AG09309 (cell line): ENCODE results near the gene GLRX2.

Experiments
- DNase-seq: peaks from one replicate; pipeline ENCODE4 v3.0.0-alpha.2; 2010; ENCODE audit warnings: low read depth
- H3K4me3 ChIP-seq: 2 replicates; pipeline ENCODE4 v1.5.1; 2011; ENCODE audit warnings: mild to moderate bottlenecking, low read depth, low read length, moderate library complexity; ENCODE audit not compliant: control insufficient read depth
- TF ChIP-seq, protein P1 (sequence below): IDR thresholded peaks from 2 replicates; pipeline ENCODE4 v1.5.1; 2011; ENCODE audit warnings: mild to moderate bottlenecking, low read depth, low read length, inconsistent platforms; ENCODE audit not compliant: insufficient read depth, control insufficient read depth; ENCODE audit errors: missing control alignments

GLRX2 gene

DNA sequence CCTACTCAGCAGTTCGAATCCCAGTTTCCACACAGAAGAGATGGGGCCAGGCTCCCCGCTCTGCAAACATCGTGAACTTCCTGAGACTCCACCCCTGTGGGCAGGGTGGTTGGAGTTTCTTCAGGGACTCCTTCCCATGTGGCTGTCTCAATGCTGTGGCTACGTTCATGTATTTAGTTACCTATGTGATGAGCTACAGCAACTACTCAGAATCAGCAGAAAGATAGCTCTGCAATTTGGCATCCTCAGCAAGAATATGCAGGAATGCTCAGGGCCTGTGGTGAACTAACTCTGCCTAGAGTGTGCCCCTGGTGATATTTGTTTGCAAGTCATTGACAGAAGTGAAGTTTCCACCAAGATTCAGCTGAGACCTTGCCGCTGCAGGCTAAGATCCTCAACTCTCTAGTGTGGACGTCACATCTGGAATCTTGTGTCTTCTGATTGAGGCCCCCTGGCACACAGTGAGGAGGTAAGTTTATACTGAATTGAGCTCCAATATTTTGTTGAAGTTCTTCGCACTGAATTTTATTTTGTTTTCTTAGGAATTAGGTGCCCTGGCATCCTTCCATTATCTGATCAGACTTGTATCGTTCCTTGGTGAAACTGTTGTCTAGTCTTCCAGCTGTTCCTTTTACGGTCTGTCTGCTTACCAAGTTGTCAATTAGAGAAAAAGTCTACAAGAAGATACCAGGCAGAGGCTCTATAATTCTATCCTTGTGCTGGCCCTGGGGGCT lies 8.2 kb upstream of the GLRX2 start:
- no peak overlapping the region for H3K4me3 ChIP-seq
- TF ChIP-seq, protein P1, sequence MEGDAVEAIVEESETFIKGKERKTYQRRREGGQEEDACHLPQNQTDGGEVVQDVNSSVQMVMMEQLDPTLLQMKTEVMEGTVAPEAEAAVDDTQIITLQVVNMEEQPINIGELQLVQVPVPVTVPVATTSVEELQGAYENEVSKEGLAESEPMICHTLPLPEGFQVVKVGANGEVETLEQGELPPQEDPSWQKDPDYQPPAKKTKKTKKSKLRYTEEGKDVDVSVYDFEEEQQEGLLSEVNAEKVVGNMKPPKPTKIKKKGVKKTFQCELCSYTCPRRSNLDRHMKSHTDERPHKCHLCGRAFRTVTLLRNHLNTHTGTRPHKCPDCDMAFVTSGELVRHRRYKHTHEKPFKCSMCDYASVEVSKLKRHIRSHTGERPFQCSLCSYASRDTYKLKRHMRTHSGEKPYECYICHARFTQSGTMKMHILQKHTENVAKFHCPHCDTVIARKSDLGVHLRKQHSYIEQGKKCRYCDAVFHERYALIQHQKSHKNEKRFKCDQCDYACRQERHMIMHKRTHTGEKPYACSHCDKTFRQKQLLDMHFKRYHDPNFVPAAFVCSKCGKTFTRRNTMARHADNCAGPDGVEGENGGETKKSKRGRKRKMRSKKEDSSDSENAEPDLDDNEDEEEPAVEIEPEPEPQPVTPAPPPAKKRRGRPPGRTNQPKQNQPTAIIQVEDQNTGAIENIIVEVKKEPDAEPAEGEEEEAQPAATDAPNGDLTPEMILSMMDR = no peak
- DNase-seq = no peak

DNA sequence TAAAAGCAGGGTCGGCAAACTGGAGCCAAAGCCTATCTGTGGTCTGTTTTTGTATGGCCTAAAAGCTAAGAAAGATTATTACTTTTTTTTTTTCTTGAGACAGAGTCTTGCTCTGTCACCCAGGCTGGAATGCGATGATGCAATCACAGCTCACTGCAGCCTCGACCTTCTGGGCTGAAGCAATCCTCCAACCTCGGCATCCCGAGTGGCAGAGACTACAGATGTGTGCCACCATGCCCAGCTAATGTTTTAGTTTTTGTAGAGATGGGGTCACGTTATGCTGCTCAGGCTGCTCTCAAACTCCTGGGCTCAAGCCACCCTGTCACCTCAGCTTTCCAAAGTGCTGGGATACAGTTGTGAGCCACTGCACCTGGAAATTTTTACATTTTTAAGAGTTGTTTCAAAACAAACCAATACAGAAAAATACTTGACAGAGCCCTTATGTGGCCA lies 6.5 kb upstream of the GLRX2 start:
- no peak overlapping the region for H3K4me3 ChIP-seq
- peak; percentile 56 for DNase-seq
- TF ChIP-seq, protein P1 = no peak

DNA sequence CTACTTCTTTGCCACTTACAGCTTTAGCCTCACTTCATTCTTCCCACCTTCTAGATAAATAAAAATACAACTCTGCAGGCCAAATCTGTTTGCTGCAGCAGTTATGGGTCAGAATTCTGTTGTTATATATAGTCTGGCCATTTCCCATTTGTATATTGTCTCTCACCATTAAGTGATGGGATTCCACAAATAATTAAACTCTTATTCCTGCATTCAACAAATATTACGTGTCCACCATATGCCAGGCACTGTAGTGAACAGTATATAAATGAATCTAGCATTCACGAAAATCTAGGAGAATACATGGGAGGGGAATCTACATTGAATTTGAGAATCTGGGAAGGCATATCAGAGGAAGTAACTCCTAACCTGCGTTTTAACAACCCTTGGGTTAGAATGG lies 5.7 kb upstream of the GLRX2 start:
- DNase-seq = no peak
- no peak overlapping the region for H3K4me3 ChIP-seq
- TF ChIP-seq, protein P1 = no peak

DNA sequence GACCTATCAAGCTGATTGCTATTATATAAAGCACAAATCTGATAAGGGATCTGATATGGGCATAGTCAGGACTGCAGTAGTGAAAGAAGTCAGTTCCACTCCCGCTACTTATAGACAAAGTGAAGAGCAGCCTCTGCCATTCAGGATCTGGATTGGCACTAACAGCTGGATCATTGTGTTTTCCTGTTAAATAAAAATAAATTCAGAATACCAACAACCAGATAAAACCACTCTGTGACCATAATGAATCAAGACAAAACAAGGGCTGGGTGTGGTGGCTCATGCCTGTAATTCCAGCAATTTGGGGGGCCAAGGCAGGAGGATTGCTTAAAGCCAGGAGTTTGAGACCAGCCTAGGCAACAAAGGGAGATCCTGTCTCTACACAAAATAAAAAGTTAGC lies 5.0 kb upstream of the GLRX2 start:
- TF ChIP-seq, protein P1 = no peak

DNA sequence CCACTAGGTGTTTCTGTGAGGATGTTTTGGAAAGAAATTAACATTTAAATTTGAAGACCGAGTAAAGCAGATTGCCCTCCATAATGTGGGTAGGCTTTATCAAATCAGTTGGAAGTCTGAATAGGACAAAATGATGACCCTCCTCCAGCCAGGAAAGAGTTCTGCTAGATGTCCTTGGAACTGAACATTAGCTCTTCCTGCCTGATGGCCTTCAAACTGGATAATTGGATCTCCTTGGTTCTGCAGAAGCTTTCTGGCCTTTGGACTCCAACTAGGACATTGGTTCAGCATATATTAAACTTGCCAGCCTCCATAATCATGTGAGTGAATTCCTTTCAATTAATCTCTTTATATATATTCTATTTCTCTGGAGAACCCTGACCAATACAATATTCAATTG lies 4.4 kb upstream of the GLRX2 start:
- DNase-seq = no peak
- TF ChIP-seq, protein P1 = no peak
- no peak overlapping the region for H3K4me3 ChIP-seq

More for the DNA sequence above, 5.0 kb upstream of the GLRX2 start:
- H3K4me3 ChIP-seq = no peak overlapping the region
- no peak for DNase-seq

DNA sequence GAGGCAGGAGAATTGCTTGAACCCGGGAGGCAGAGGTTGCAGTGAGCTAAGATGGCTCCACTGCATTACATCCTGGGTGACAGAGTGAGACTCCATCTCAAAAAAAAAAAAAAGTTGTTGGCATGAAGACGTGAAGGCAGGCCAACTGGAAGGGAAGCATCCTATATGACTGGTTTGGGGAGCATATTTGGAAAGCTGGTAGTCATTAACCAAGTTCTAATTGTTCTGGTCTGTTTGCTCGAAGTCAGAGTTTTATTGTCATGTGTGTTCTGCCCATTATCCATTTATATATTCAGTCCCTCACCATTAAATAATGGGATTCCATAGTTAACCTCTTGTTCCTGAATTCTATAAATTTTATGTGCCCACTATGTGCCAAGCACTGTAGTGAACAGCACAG lies 3.3 kb upstream of the GLRX2 start:
- TF ChIP-seq, protein P1 = no peak
- no peak for DNase-seq
- no peak overlapping the region for H3K4me3 ChIP-seq
